SK-N-SH (cell line): ENCODE data around the gene P2RY12.

Source experiments
- CTCF ChIP-seq: fragments of 200-600 bp; sonication (generic); IDR thresholded peaks from 2 replicates; pipeline ENCODE4 v1.6.1; 2017; ENCODE audit warnings: antibody characterized with exemption, mild to moderate bottlenecking, moderate library complexity
- EP300 ChIP-seq, 2 experiments: IDR thresholded peaks; 2 replicates each; pipeline versions ENCODE4 v1.4.0 to v1.6.1; 2012; ENCODE audit warnings: borderline replicate concordance in 1 of 2, low read depth in 1 of 2, low read length in 1 of 2
- EZH2phosphoT487 ChIP-seq: fragments of 200-600 bp; sonication (generic); IDR thresholded peaks from 2 replicates; pipeline ENCODE4 v1.6.1; 2017; ENCODE audit warnings: low read depth, mixed run types, mild to moderate bottlenecking, antibody characterized with exemption, moderate library complexity, borderline replicate concordance
- JUND ChIP-seq: IDR thresholded peaks from 2 replicates; pipeline ENCODE4 v1.4.0; 2012
- MXI1 ChIP-seq: IDR thresholded peaks from 2 replicates; pipeline ENCODE4 v1.6.1; 2012; ENCODE audit warnings: mild to moderate bottlenecking, low read depth, low read length, improper control_type of control experiment
- NFIC ChIP-seq: IDR thresholded peaks from 2 replicates; pipeline ENCODE4 v1.4.0; 2012; ENCODE audit warnings: borderline replicate concordance
- RAD21 ChIP-seq: IDR thresholded peaks from 2 replicates; pipeline ENCODE4 v1.6.1; 2012; ENCODE audit warnings: mild to moderate bottlenecking, low read length
- REST ChIP-seq: IDR thresholded peaks from 2 replicates; pipeline ENCODE4 v1.6.1; 2012; ENCODE audit warnings: mild to moderate bottlenecking, low read depth, low read length, moderate library complexity
- YY1 ChIP-seq: IDR thresholded peaks from 2 replicates; pipeline ENCODE4 v1.4.0; 2012; ENCODE audit warnings: low read depth, mild to moderate bottlenecking

GRCh38 chr3:151387842-151388241 is 3.3 kb upstream of the P2RY12 start:
- TF ChIP-seq EP300 (IDR thresholded peaks at IDR 0.05; ENCODE audit: borderline replicate concordance in 1 of 2, low read depth in 1 of 2, low read length in 1 of 2) (no peak), RAD21 (no peak), CTCF (no peak), EZH2phosphoT487 (no peak), REST (no peak), MXI1 (no peak), YY1 (no peak), NFIC (no peak), JUND (no peak)
